Suprapubic skin (tissue), 4 donors: Measurements from ENCODE around the gene NUMA1. TPM values are rescaled to one million over a fixed set of nuclear protein-coding genes. Genes with fewer than 3 reads are reported as not detected.

ENCODE experiments used
- DNase-seq, 2 donors: peaks; one replicate each; pipeline ENCODE4 v3.0.0-alpha.2; 2019; ENCODE audit warnings: low spot score in 2 of 2
- H3K27ac ChIP-seq: fragments of 200-600 bp; sonication (generic); one replicate; pipeline ENCODE4 v1.5.1; 2019
- H3K27me3 ChIP-seq: fragments of 200-600 bp; sonication (generic); one replicate; pipeline ENCODE4 v1.5.1; 2019
- H3K36me3 ChIP-seq: fragments of 200-600 bp; sonication (generic); one replicate; pipeline ENCODE4 v1.5.1; 2019
- H3K4me1 ChIP-seq: fragments of 200-600 bp; sonication (generic); one replicate; pipeline ENCODE4 v1.5.1; 2019
- H3K4me3 ChIP-seq: fragments of 200-600 bp; sonication (generic); one replicate; pipeline ENCODE4 v1.5.1; 2019; ENCODE audit warnings: mild to moderate bottlenecking
- H3K9me3 ChIP-seq: fragments of 200-600 bp; sonication (generic); one replicate; pipeline ENCODE4 v1.5.1; 2019
- EP300 ChIP-seq: sonication (generic); formaldehyde crosslinking; IDR thresholded peaks from one replicate; pipeline ENCODE4 v1.6.1; 2017; ENCODE audit warnings: antibody characterized with exemption
- POLR2A ChIP-seq, 2 donors: fragments of 450-650 bp; IDR thresholded peaks; one replicate each; pipeline ENCODE4 v1.6.1; 2017; ENCODE audit warnings: antibody characterized with exemption in 2 of 2, mild to moderate bottlenecking in 2 of 2, moderate library complexity in 2 of 2
- POLR2AphosphoS5 ChIP-seq, 3 donors: sonication (generic); formaldehyde crosslinking; IDR thresholded peaks; one replicate each; pipeline ENCODE4 v1.6.1; 2017; ENCODE audit warnings: antibody characterized with exemption in 3 of 3
- WGBS: methylation state at CpG from one replicate; pipeline ENCODE4 v1.1.5; 2018; 5-methylcytosine and 5-hydroxymethylcytosine counted together
- total RNA-seq, 4 donors: library from RNA; depleted of rRNA; stranded (reverse); fragments of >200 nt; gene quantifications; one replicate each; pipeline ENCODE4 v1.1.0, GENCODE V29; 2016
- TF ChIP-seq, protein P1 (sequence below), 2 donors: fragments of 200-600 bp in 1 of 2; fragments of 450-650 bp in 1 of 2; sonication (generic) in 1 of 2; IDR thresholded peaks; one replicate each; pipeline ENCODE4 v1.5.1; 2016 to 2019; ENCODE audit warnings: antibody characterized with exemption in 2 of 2, mild to moderate bottlenecking in 1 of 2, moderate library complexity in 1 of 2

Gene NUMA1
- total RNA-seq, 4 donors from 2014 or later = 296 to 845 (median 452) TPM

DNA sequence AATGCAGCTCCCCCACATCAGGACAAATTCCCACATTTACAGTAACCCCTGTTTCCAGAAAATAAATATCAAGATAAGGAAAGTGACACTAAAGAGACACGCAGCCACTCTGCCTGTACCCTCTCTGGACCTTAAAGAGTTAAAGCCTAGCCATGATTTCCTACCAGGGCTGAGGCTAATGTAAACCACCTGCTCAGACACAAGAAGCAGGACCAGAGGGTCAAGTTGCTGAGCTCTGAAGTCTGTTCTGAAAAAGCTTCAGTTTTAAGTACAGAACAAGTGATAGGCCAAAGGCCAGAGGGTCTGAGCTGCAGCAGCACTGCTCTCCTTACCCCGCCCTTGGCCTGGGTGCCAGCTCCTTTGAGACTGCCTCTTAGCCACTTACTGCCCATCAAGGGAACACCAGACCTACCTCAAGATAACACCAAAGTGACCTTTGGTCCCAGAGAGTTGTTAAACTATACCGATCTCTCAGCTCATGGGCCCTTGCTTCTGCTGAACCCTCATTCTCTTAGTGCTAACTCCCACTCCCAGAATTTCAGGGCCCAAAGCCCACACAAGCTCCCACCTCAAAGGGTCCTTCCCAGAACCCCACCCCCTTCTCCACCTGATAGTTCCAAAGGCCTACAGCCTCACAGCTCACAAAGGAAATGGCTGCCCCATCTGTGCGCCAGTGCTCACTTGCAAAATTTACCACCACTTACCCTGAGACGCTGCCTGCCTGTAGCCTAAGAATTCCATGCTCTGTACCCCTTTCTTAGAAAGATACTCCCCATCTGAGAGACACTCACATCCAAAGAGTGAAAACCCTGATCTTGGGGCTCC lies 41.1 kb downstream of the NUMA1 start:
- peak overlapping the region; percentile 53 for H3K4me3 ChIP-seq
- peaks cover 62% of the 10 kb centered on the region for H3K4me1 ChIP-seq
- TF ChIP-seq, protein P1, sequence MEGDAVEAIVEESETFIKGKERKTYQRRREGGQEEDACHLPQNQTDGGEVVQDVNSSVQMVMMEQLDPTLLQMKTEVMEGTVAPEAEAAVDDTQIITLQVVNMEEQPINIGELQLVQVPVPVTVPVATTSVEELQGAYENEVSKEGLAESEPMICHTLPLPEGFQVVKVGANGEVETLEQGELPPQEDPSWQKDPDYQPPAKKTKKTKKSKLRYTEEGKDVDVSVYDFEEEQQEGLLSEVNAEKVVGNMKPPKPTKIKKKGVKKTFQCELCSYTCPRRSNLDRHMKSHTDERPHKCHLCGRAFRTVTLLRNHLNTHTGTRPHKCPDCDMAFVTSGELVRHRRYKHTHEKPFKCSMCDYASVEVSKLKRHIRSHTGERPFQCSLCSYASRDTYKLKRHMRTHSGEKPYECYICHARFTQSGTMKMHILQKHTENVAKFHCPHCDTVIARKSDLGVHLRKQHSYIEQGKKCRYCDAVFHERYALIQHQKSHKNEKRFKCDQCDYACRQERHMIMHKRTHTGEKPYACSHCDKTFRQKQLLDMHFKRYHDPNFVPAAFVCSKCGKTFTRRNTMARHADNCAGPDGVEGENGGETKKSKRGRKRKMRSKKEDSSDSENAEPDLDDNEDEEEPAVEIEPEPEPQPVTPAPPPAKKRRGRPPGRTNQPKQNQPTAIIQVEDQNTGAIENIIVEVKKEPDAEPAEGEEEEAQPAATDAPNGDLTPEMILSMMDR (IDR thresholded peaks at IDR 0.05) = no peak
- TF ChIP-seq POLR2A (IDR thresholded peaks at IDR 0.05) (no peak), POLR2AphosphoS5 (IDR thresholded peaks at IDR 0.05) (no peak)
- DNase-seq = peak in 1 of 2 donors; percentile 65
- H3K27me3 ChIP-seq = no peaks in the 10 kb centered on the region
- WGBS = 10% methylated on average over 4 of the region's 5 CpGs
- H3K36me3 ChIP-seq = peaks cover 14% of the 10 kb centered on the region
- H3K9me3 ChIP-seq = no peaks in the 10 kb centered on the region
- peak overlapping the region; percentile 95 for H3K27ac ChIP-seq

DNA sequence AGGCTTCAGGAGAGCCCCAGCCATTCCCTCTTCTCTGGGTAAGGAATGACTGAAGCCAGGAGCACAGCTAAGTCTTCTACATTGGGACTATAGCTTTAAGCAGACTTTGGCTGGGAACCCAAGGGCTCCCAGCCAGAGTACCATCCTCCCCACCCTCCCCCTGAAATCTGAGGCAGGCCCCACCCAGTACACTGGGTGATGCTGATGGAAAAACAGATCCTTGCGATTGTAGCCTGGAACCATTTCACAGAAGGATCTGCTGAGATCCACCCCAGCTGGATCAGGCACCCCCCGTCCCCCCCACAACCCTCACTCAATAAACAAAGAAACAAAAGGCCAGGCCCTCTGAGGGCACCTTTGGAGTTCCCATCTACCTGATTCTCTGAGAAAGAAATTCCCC lies 41.9 kb downstream of the NUMA1 start:
- TF ChIP-seq POLR2A (IDR thresholded peaks at IDR 0.05) (no peak), POLR2AphosphoS5 (IDR thresholded peaks at IDR 0.05) (peak in 1 of 3 donors; percentile 20)
- peak; percentile 81 to 82 for DNase-seq
- Histone ChIP-seq H3K36me3 (peaks cover 22% of the 10 kb centered on the region), H3K4me3 (peak overlapping the region; percentile 53), H3K9me3 (no peaks in the 10 kb centered on the region), H3K4me1 (peaks cover 62% of the 10 kb centered on the region), H3K27ac (peak overlapping the region; percentile 95), H3K27me3 (no peaks in the 10 kb centered on the region)
- 13% methylated on average over 2 of the region's 2 CpGs for WGBS

DNA sequence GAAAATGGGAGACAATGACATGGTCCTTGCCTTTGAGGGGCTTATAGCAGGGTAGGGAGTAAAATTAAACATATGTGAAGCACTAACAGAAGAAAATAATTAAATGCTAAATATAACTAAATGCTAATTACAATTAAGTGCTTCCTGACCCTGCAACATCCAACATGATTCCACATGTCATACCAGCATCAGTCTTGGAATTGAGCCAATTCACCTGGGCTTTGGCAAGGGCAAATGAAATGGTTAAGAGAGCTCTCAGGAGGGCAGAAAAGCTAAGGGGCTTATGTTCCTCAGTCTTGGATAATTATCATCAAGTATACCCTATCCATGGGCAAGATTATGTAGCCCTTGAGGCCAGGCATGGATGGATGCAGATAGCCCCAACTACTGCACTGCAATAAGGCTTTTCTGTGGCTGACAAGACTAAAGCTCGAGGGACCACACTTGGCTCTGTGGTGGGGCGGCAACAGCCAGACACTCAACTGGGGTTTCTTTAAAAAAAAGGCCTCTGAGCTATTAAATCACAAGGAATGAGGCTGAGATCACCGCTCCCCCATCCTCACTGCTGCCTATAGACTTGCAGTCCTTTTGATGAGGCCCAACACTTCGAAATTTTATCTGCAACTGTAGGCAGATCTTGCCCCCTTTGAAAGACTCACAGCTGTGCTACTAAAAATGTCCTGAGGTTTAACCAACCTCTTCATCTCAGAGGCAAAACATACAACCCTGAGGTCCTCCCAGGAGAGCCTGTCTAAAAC lies 42.6 kb downstream of the NUMA1 start:
- peak overlapping the region; percentile 95 for H3K27ac ChIP-seq
- H3K4me3 ChIP-seq = peak overlapping the region; percentile 53
- TF ChIP-seq EP300 (no peak), POLR2AphosphoS5 (IDR thresholded peaks at IDR 0.05) (no peak), POLR2A (IDR thresholded peaks at IDR 0.05) (no peak)
- TF ChIP-seq, protein P1 (IDR thresholded peaks at IDR 0.05) = no peak
- no peaks in the 10 kb centered on the region for H3K9me3 ChIP-seq
- peaks cover 60% of the 10 kb centered on the region for H3K4me1 ChIP-seq
- 39% methylated on average over 4 of the region's 4 CpGs for WGBS
- peaks cover 27% of the 10 kb centered on the region for H3K36me3 ChIP-seq
- peak in 1 of 2 donors; percentile 50 for DNase-seq
- H3K27me3 ChIP-seq = no peaks in the 10 kb centered on the region

DNA sequence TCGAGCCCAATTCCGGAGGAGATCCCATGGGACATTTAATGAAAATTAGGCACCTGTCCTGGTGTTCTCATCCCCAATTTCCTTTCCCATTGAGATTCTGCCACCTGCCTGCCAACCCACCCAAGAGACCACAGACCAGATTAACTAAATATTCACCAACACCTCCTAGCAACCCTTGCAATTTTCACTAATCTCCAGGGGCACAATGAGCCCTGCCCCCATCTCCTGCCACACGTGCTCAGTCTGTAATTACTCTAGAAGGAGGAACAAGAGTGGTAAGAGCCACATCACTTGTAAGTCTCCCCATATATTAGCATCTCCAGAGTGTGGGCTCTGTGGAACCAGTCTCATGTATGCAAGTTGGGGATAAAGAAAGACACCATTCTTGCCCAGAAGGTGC lies 43.7 kb downstream of the NUMA1 start:
- peak in 1 of 2 donors; percentile 28 for DNase-seq
- H3K27ac ChIP-seq = no peak overlapping the region
- H3K9me3 ChIP-seq = no peaks in the 10 kb centered on the region
- peaks cover 60% of the 10 kb centered on the region for H3K4me1 ChIP-seq
- H3K4me3 ChIP-seq = no peak overlapping the region
- no peaks in the 10 kb centered on the region for H3K27me3 ChIP-seq
- H3K36me3 ChIP-seq = peaks cover 35% of the 10 kb centered on the region
- WGBS = 57% methylated on average over 3 of the region's 3 CpGs
- TF ChIP-seq POLR2AphosphoS5 (IDR thresholded peaks at IDR 0.05) (no peak), POLR2A (IDR thresholded peaks at IDR 0.05) (no peak), EP300 (no peak)
- TF ChIP-seq, protein P1 (IDR thresholded peaks at IDR 0.05) = no peak

DNA sequence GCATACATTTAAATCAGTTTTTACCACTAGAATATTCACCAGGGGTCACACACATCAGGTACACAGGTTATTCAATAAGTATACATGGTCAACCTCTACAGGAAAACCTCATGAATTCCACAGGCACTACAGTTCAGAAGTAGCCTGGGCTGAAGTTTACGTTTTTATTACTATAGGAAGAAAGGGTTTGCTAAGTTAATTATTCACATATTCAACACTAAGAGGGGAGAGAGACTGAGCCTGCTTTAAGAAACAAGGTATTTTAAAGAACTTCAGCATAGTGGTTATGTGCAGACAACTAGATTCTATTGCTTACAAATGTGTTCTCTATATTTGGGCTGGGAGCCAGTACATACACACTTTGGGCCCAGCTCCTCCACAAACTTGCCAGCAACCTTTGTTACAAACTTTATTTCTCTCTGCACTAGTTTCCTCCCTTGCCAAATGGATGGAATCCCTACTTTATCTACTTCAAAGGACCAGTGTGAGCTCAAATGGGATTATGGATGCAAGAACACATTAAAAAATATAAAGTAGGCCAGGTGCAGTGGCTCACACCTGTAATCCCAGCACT lies 49.8 kb downstream of the NUMA1 start:
- peaks cover 47% of the 10 kb centered on the region for H3K4me1 ChIP-seq
- 19% methylated on average over 1 of the region's 1 CpG for WGBS
- TF ChIP-seq POLR2AphosphoS5 (IDR thresholded peaks at IDR 0.05) = no peak
- TF ChIP-seq, protein P1 (IDR thresholded peaks at IDR 0.05) = no peak
- no peak for TF ChIP-seq EP300
- TF ChIP-seq POLR2A (IDR thresholded peaks at IDR 0.05) = no peak
- H3K36me3 ChIP-seq = peaks cover 79% of the 10 kb centered on the region
- DNase-seq = no peak
- no peaks in the 10 kb centered on the region for H3K9me3 ChIP-seq
- H3K27ac ChIP-seq = no peak overlapping the region
- H3K4me3 ChIP-seq = no peak overlapping the region
- H3K27me3 ChIP-seq = no peaks in the 10 kb centered on the region
